A673 (cell line): ENCODE measurements around the gene AMBRA1.

Experiments
- CTCF ChIP-seq: fragments of 300-800, 200-600 bp; sonication (generic); conservative IDR thresholded peaks from 2 replicates; pipeline ENCODE4 v1.5.1; 2017; ENCODE audit warnings: low read depth, mild to moderate bottlenecking, antibody characterized with exemption, low read length, moderate library complexity, mixed read lengths
- EZH2 ChIP-seq: fragments of 200-600 bp; sonication (generic); IDR thresholded peaks from 2 replicates; pipeline ENCODE4 v1.6.1; 2017; ENCODE audit warnings: borderline replicate concordance, low read depth, mild to moderate bottlenecking, mixed read lengths, antibody characterized with exemption, low read length; ENCODE audit not compliant: poor library complexity, severe bottlenecking

- TF ChIP-seq CTCF (no peak), EZH2 (no peak)
Observed at GRCh38 chr11:46609386-46609785, 15.6 kb upstream of the AMBRA1 start.
